ENCODE data around the gene QRICH1.

The QRICH1 gene

GRCh38 chr3:49032646-49033304 lies 61.1 kb downstream of the QRICH1 start:
- DNase-seq (ENCODE audit: low read depth): no peak

- DNase-seq (ENCODE audit: low read depth): no peak
These were observed 63.5 kb downstream of the QRICH1 start for GRCh38 chr3:49030321-49030720.

- no peak for DNase-seq (ENCODE audit: low read depth)
These were observed 64.3 kb downstream of the QRICH1 start for GRCh38 chr3:49029563-49029884.

GRCh38 chr3:49028673-49029562 lies 65.0 kb downstream of the QRICH1 start, which contains the start of gene IMPDH2:
TSS of gene IMPDH2 (minus strand) at chr3:49029398. CDS start at chr3:49029350, 48 bp downstream.
- peak; percentile 89 for DNase-seq (ENCODE audit: low read depth)

GRCh38 chr3:49028298-49028672 lies 65.6 kb downstream of the QRICH1 start:
- no peak for DNase-seq (ENCODE audit: low read depth)

- DNase-seq (ENCODE audit: low read depth): no peak
These were observed 66.2 kb downstream of the QRICH1 start for GRCh38 chr3:49027634-49028033.

GRCh38 chr3:49026536-49026935 lies 67.3 kb downstream of the QRICH1 start:
- DNase-seq (ENCODE audit: low read depth): no peak

- DNase-seq (ENCODE audit: low read depth): no peak
These were observed 67.9 kb downstream of the QRICH1 start for GRCh38 chr3:49025793-49026520.

- DNase-seq (ENCODE audit: low read depth): no peak
These were observed 68.7 kb downstream of the QRICH1 start for GRCh38 chr3:49025005-49025792.

- DNase-seq (ENCODE audit: low read depth): no peak
These were observed 69.4 kb downstream of the QRICH1 start for GRCh38 chr3:49024449-49024848.

GRCh38 chr3:49023775-49024174 lies 70.1 kb downstream of the QRICH1 start:
- DNase-seq (ENCODE audit: low read depth): no peak

- no peak for DNase-seq (ENCODE audit: low read depth)
These were observed 71.1 kb downstream of the QRICH1 start for GRCh38 chr3:49022688-49023171.

- peak; percentile 85 for DNase-seq (ENCODE audit: low read depth)
These were observed 71.8 kb downstream of the QRICH1 start, which contains the start of gene NDUFAF3 for GRCh38 chr3:49021813-49022687. TSS of gene NDUFAF3 (plus strand) at chr3:49022121. CDS start at chr3:49022145, 24 bp downstream.

GRCh38 chr3:49021213-49021812 lies 72.6 kb downstream of the QRICH1 start:
- peak; percentile 98 for DNase-seq (ENCODE audit: low read depth)

GRCh38 chr3:49020330-49021212 lies 73.3 kb downstream of the QRICH1 start:
- no peak for DNase-seq (ENCODE audit: low read depth)

GRCh38 chr3:49019941-49020329 lies 73.9 kb downstream of the QRICH1 start:
- DNase-seq (ENCODE audit: low read depth): no peak

- DNase-seq (ENCODE audit: low read depth): no peak
These were observed 75.2 kb downstream of the QRICH1 start for GRCh38 chr3:49018707-49019006.

GRCh38 chr3:49017971-49018706 lies 75.7 kb downstream of the QRICH1 start, which contains the start of gene DALRD3:
TSS of gene DALRD3 (minus strand) at chr3:49018580. CDS start at chr3:49018564, 16 bp downstream.
- DNase-seq (ENCODE audit: low read depth): peak; percentile 46
